ENCODE measurements around the gene ANO2. TPM values are rescaled to one million over a fixed set of nuclear protein-coding genes. Genes with fewer than 3 reads are reported as not detected.
"Not testable (repeated sequence)": the region's sequence is repeated elsewhere in the genome, so short reads cannot be mapped to it uniquely, and the experiment has no call there.

The ANO2 gene
- total RNA-seq, 2 donors from 2014 or later: 2.8 to 9.3 TPM

- Histone ChIP-seq H3K27me3 (no peaks in the 10 kb centered on the region), H3K4me3 (no peak overlapping the region), H3K9me3 (no peaks in the 10 kb centered on the region), H3K36me3 (no peaks in the 10 kb centered on the region), H3K4me1 (no peaks in the 10 kb centered on the region), H3K27ac (no peak overlapping the region)
- DNase-seq (ENCODE audit: low spot score): no peak
- no peak for TF ChIP-seq CTCF (IDR thresholded peaks at IDR 0.05)
Observed at GRCh38 chr12:5888816-5889315, 56.2 kb downstream of the ANO2 start.

GRCh38 chr12:5887819-5888218 is 57.2 kb downstream of the ANO2 start:
- H3K27me3 ChIP-seq, H3K4me3 ChIP-seq, H3K27ac ChIP-seq, H3K36me3 ChIP-seq, H3K4me1 ChIP-seq, H3K9me3 ChIP-seq: not testable (repeated sequence)
- peak; percentile 36 for DNase-seq (ENCODE audit: low spot score)

- Histone ChIP-seq H3K36me3 (no peaks in the 10 kb centered on the region), H3K4me3 (no peak overlapping the region), H3K27ac (no peak overlapping the region), H3K27me3 (no peaks in the 10 kb centered on the region), H3K9me3 (no peaks in the 10 kb centered on the region), H3K4me1 (no peaks in the 10 kb centered on the region)
- DNase-seq (ENCODE audit: low spot score): peak; percentile 30
- no peak for TF ChIP-seq CTCF (IDR thresholded peaks at IDR 0.05)
Observed at GRCh38 chr12:5884866-5885265, 60.2 kb downstream of the ANO2 start.

GRCh38 chr12:5884285-5884684 is 60.8 kb downstream of the ANO2 start:
- DNase-seq (ENCODE audit: low spot score): peak; percentile 38
- H3K36me3 ChIP-seq: no peaks in the 10 kb centered on the region
- H3K4me3 ChIP-seq: no peak overlapping the region
- no peak overlapping the region for H3K27ac ChIP-seq
- no peaks in the 10 kb centered on the region for H3K9me3 ChIP-seq
- no peak for TF ChIP-seq CTCF (IDR thresholded peaks at IDR 0.05)
- H3K27me3 ChIP-seq: no peaks in the 10 kb centered on the region
- no peaks in the 10 kb centered on the region for H3K4me1 ChIP-seq

GRCh38 chr12:5882511-5883190 is 62.4 kb downstream of the ANO2 start:
- H3K4me1 ChIP-seq: no peaks in the 10 kb centered on the region
- no peaks in the 10 kb centered on the region for H3K9me3 ChIP-seq
- no peak overlapping the region for H3K4me3 ChIP-seq
- no peak for DNase-seq (ENCODE audit: low spot score)
- no peak for TF ChIP-seq CTCF (IDR thresholded peaks at IDR 0.05)
- H3K27me3 ChIP-seq: no peaks in the 10 kb centered on the region
- no peak overlapping the region for H3K27ac ChIP-seq
- H3K36me3 ChIP-seq: no peaks in the 10 kb centered on the region

- H3K27me3 ChIP-seq: no peaks in the 10 kb centered on the region
- DNase-seq (ENCODE audit: low spot score): no peak
Observed at GRCh38 chr12:5881666-5882065, 63.4 kb downstream of the ANO2 start.

More at GRCh38 chr12:5881666-5882065, 63.4 kb downstream of the ANO2 start:
- Histone ChIP-seq H3K4me1 (no peaks in the 10 kb centered on the region), H3K9me3 (no peaks in the 10 kb centered on the region), H3K36me3 (no peaks in the 10 kb centered on the region), H3K27ac (no peak overlapping the region), H3K4me3 (no peak overlapping the region)
- no peak for TF ChIP-seq CTCF (IDR thresholded peaks at IDR 0.05)

All from right atrium auricular region (tissue), 2 donors.